ENCODE measurements around the gene PLD3.

DNA sequence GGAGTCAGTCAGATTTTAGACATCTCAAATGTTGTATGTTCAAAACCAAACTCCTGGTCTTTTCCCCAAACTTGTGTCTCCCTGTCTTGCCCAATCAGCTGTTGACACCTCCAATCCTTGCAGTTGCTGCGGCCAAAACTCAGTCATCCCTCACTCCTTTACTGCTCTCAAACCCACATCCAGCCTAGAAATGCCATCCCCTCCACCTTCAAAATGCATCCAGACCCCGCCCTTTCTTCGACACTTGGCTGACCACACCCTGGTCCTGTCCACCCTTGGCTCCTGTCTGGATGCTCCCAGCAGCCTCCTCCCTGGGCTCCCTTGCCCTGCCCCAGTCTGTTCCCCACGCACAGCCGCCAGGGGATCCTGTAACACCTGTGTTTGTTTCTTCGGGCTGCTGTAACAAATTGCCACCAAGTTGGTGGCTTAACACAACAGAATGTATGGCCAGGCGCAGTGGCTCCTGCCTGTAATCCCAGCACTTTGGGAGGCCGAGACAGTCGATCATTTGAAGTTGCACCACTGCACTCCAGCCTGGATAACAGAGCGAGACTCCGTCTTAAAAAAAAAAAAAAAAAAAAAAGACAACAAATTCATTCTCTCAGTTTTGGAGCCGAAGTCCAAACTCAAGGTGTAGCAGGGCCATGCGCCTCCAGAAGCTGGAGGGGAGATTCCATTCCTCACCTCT lies 11.7 kb downstream of the PLD3 start:
- TF ChIP-seq CTCF (conservative IDR thresholded peaks at IDR 0.05; ENCODE audit: low read depth, low read length) (no peak), EZH2 (IDR thresholded peaks at IDR 0.05; ENCODE audit: low read length, unreplicated experiment) (no peak)
